Hypothalamus (tissue), 51 donors: ENCODE data around the gene FMN1.

Source experiments
- DNase-seq, 51 donors: peaks; one replicate each; lab custom pipeline; 2025; lab: John Stamatoyannopoulos, UW

FMN1 gene

DNA sequence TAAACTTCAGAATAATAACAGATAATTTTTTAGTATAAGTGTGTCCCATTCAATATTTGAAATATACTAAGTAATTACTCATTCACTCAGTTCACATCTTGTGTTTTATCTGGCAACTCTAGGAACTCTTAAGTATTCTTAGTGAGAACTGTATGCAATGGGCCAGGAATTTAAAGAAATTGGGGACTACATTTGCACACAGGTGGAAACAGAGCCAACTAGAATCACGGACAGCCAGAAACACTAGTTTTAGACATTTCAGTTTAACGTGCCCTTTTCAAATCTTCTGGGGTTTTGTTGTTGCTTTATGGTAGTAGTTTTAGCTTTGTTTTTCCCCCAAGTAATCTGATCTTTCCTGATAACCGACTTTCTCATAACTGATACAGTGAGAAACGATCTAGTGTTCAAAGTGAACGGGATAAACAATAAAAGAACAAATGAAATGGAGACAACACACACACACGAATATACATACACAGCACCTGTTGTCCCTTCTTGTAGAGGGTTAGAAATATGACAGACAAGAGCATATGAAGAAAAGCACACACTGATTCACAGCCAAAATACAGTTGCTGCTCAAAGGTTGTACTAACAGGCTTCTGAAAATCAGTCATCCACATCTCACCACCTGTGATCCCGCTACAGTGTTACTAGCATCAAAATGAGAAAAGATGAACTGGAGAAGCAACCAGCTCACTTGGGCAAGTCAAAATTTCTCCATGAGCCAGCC lies 167.0 kb downstream of the FMN1 start:
- no peak for DNase-seq

- DNase-seq, result no peak
Observed at GRCh38 chr15:33026614-33027013, 167.9 kb downstream of the FMN1 start.

- DNase-seq, result peak in 16 of 51 donors; percentile 3 to 48 (median 14)
Observed at GRCh38 chr15:33022629-33023028, 171.9 kb downstream of the FMN1 start.

GRCh38 chr15:33021806-33022389 lies 172.6 kb downstream of the FMN1 start:
- DNase-seq, result peak in 2 of 51 donors; percentile 3 to 22

DNA sequence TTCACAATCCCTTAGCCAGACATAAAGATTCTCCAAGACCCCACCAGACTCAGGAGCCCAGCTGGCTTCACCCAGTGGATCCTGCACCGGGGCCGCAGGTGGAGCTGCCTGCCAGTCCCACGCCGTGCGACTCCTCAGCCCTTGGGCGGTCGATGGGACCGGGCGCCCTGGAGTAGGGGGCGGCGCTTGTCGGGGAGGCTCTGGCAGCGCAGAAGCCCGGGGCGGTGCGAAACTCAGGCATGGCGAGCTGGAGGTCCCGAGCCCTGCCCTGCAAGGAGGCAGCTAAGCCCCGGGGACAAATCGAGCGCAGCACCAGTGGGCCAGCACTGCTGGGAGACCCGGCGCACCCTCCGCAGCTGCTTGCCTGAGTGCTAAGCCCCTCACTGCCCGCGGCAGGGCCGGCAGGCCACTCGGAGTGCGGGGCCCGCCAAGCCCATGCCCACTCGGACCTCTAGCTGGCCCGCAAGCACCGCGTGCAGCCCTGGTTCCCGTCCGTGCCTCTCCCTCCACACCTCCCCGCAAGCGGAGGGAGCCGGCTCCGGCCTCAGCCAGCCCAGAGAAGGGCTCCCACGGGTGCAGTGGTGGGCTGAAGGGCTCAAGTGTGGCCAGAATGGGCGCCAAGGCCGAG lies 175.0 kb downstream of the FMN1 start:
- no peak for DNase-seq

DNA sequence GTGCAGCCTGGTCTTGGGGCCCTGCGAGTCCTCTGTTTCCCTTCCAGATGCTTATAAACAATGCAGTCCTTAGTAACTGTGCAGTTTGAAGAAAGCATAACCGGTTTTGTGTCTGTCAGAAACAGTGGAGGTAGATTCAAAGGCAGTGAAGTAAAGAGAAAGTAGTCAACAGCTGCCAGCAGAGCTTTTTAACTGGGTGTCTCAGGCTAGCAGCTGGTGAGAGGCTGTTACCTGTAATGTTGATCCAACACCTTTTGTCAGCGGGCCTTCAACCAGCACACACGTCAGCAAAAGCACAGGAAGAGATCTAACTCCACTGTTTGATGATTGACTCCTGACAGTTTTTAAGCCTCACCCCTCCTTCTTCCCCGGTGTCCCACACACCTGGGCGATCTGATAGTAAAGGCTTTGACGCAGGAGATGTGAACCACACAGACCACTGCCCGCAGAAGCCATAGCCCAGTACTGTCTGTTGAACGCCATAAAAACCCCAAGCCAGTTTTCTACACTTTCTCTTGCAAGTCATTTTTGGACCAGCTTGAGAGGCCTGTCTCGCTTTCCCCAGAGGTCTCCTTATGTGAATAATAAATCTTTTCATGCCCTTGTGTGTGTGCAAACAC lies 178.0 kb downstream of the FMN1 start:
- no peak for DNase-seq

- DNase-seq, result no peak
Observed at GRCh38 chr15:33014586-33014985, 179.9 kb downstream of the FMN1 start.

DNA sequence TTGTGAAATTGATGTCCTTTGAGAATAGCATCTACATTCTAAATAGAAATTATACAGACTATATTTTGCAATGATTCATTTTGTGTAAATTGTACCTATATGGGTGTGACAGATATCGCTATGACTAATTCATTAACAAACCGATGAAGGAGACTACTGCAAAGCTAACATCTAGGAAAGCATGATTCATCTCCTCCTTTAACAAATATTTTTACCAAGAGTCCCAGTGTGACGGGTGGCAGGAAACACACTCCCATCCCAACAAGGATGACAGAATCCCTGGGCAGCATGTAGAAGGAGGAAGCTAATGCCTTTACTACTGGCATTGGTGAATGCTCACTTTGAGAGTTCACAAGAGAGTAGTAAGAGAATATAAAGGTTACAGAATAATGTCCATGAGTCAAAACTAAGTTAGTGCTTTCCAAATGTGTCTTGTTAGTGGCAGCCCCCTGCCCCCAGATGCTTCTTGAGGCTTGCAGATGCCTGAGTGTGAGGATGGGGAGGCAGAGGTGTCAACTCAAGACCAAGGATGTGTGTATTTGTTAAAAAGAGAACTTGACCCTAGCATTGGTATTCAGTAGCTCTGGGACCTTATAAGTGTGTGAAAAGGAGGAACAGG lies 180.6 kb downstream of the FMN1 start:
- no peak for DNase-seq

DNA sequence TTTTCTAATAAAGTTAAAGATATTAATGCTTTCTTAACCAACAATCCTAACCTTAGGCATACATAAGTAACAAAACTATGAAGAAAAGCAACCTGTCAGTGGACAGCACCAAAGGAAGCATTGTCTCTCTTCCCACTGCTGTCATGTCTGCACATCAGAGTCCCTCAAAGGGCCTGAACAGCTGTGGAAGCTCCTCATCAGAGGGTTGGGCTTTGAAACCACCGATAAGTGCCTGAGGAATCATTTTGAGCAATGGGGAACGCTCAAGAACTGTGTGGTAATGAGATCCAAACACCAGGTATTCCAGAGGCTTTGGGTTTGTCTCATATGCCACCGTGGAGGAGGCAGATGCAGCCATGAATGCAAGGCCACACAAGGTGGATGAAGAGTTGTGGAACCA lies 182.5 kb downstream of the FMN1 start:
- DNase-seq, result no peak

DNA sequence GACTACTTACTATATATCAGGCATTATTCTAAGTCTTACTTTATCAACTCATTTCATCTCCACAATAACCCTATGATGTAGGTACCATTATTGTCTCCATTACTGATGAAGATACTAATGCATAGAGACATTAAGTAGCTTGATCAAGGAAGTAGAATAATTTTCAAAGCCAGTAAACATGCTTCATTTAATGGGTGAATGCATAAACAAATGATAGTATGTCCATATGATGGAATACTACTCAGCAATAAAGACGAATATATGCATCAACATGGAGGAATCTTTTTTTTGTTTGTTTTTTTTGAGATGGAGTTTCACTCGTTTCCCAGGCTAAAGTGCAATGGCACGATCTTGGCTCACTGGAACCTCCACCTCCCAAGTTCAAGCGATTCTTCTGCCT lies 184.9 kb downstream of the FMN1 start:
- no peak for DNase-seq

- no peak for DNase-seq
Observed at GRCh38 chr15:33009026-33009425, 185.5 kb downstream of the FMN1 start.

- DNase-seq, result no peak
Observed at GRCh38 chr15:33008284-33008995, 186.1 kb downstream of the FMN1 start.

DNA sequence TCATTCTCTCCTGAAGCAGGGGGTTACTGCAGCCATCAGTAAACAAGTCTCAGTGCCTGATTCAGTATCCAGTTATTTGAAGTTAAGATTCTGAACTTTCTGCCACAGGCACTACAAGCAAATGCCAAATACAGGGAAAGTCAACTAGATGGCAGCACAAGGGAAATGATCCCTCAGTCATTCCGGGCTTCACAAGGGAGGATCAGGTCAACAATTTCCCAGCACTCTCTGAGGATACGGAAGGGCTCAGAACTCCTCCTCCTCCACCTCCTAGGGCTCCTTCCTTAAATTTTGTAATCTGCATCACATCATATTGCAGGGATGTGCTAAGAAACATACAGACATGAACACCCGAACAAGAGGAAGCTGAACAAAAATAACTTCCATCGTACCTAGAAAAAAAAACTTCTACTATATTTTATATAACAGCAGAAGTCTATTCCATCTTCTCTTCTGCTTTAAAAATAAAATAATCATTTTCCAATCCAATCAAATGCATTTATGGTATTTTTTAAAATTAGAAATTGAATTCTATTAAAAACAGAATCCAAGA lies 187.1 kb downstream of the FMN1 start:
- DNase-seq, result peak in 1 of 51 donors; percentile 11

- DNase-seq, result peak in 1 of 51 donors; percentile 6
Observed at GRCh38 chr15:33005582-33005981, 188.9 kb downstream of the FMN1 start.

DNA sequence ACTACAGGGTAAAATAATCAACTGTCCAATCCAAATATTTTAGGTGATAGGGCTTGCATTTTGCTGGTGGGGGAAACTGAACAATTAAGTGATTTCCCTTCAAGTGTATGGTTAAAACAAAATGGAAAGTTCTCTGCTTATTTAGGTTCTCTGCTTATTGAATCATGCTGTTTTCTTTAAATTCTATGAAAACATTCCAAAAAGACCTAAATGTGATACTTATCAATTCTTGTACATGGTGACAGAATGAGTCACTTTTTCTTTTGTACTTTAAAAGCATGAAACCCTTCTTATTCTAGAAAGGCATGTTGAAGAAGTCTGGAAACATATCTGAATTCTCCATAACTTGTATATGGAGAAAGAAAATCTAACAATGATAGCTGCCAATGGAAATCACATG lies 192.6 kb downstream of the FMN1 start:
- DNase-seq, result no peak

DNA sequence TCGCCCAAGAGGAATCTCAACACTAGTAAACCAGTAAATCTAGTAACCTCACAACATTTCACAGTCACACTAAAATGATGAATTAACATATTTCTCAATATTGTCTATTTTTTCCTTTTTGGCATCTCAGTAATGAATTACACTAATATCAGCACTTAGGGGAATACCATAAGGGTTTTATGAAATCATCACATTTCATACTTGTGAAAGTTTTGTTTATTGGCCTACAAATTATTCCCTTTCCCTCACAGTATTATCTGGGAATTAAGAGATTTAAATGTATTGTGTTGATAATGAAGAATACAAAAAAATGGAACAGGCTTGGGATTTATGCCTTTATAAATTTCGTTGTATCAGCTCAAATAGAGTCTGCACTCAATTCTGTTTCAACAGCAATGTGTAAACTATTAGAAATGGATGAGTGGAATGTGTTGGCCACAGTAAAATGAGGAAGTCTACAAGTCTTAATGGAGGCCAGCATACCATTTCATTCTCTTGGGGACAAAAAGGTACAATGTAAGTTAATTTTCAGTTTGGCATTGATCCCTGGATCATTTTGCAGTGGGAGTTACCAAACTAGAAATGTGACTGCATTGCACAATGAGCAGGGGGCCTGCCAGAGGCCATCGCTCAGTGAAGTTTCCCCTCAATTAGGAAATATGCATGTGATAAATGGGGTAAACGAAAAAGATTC lies 195.4 kb downstream of the FMN1 start:
- DNase-seq, result no peak

GRCh38 chr15:32998182-32998581 lies 196.3 kb downstream of the FMN1 start:
- no peak for DNase-seq

- DNase-seq, result peak in 1 of 51 donors; percentile 19
Observed at GRCh38 chr15:32994810-32995424, 199.6 kb downstream of the FMN1 start.

DNA sequence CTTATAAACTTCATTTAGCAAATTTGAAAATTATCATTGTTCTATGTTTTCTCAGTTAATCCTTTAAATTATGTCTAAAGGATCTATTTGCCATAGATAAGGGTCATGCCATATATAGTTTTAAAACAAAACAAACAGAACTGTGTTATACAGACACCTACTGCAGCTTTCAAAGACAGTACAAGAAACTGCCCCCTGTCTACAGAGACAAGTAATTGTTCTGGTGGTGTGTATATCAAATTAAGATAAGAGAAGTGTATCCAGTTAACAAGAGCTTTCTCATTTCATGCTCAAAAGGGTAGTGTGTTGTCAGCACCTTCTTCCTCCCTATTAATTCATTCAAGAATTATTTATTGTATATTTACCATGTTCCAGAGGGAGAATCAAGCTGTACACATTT lies 201.2 kb downstream of the FMN1 start:
- DNase-seq, result no peak
